Measurements from ENCODE around the gene ASMTL.
A peak's percentile ranks its signal among the peaks of the same experiment; 100 is the strongest.
"Not testable (repeated sequence)": the region's sequence is repeated elsewhere in the genome, so short reads cannot be mapped to it uniquely, and the experiment has no call there.

The ASMTL gene, protein sequence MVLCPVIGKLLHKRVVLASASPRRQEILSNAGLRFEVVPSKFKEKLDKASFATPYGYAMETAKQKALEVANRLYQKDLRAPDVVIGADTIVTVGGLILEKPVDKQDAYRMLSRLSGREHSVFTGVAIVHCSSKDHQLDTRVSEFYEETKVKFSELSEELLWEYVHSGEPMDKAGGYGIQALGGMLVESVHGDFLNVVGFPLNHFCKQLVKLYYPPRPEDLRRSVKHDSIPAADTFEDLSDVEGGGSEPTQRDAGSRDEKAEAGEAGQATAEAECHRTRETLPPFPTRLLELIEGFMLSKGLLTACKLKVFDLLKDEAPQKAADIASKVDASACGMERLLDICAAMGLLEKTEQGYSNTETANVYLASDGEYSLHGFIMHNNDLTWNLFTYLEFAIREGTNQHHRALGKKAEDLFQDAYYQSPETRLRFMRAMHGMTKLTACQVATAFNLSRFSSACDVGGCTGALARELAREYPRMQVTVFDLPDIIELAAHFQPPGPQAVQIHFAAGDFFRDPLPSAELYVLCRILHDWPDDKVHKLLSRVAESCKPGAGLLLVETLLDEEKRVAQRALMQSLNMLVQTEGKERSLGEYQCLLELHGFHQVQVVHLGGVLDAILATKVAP

GRCh38 chrX:1452516-1453394, at the start of gene ASMTL:
Gene ASMTL (minus strand): TSS chrX:1452909. CDS start chrX:1452840, 69 bp downstream.
- DNase-seq (ENCODE audit: low read depth in 2 of 2), result peak; percentile 100

GRCh38 chrX:1502241-1502640, 49.5 kb upstream of the ASMTL start:
- no peak for DNase-seq (ENCODE audit: low read depth in 2 of 2)

- DNase-seq (ENCODE audit: low read depth in 2 of 2), result no peak
These were observed 48.3 kb upstream of the ASMTL start for GRCh38 chrX:1500701-1501624.

DNA sequence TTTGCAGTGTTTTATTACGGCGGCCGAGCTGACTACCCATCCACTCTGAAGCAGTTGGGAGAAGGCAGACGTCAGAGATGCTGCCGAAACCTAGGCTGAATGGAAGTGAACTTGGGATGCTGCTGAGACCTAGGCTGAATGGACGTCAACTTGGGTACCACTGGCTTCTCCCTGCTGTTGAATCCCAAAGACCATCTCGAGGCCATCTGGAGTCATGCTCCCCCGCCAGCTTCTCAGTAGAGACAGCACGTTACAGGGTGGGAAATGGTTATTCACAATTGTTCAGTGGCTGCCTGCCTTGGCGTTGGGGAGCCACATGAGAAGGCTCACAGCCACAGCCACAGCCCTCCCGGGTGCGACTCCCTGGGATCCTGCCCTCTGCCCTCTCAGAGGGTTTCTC, 43.4 kb upstream of the ASMTL start:
- no peak for DNase-seq (ENCODE audit: low read depth in 2 of 2)

DNA sequence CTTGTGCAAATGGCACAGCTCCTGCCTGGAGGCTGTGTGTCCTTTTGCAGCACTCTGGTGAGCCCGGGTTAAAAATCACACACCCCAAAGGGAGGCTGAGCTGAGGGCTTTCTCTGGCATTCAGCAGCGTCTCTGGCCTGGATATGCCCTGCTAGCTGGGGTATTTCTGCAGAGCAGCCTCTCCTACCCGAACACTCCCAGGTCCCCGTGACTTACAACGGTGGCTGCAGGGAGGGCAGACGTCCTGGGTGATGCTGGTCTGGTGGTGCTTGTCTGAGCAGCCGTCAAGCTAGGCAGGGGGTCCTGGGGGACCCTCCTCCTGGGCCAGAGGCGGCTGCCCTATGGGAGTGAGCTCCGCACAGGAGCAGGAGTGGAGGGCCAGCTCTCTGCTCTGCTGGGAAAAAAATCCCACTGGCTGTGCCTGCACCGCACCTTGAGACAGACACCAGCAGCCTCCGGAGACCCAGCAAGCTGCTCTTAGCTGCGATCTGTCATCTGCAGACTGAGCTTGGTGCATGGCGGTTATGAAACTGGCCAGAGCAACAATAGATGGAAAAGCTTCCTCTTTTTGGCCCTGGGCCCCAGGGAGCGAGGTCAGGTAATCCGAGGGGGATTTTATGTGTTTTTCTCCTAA, 41.3 kb upstream of the ASMTL start:
- DNase-seq (ENCODE audit: low read depth in 2 of 2), result no peak

- no peak for DNase-seq (ENCODE audit: low read depth in 2 of 2)
These were observed 40.7 kb upstream of the ASMTL start for GRCh38 chrX:1493412-1493811.

- DNase-seq (ENCODE audit: low read depth in 2 of 2), result no peak
These were observed 39.8 kb upstream of the ASMTL start for GRCh38 chrX:1492421-1493012.

- no peak for DNase-seq (ENCODE audit: low read depth in 2 of 2)
These were observed 39.2 kb upstream of the ASMTL start for GRCh38 chrX:1491851-1492349.

GRCh38 chrX:1491248-1491647, 38.5 kb upstream of the ASMTL start:
- DNase-seq (ENCODE audit: low read depth in 2 of 2), result not testable (repeated sequence)

GRCh38 chrX:1490723-1491122, 38.0 kb upstream of the ASMTL start:
- not testable (repeated sequence) for DNase-seq (ENCODE audit: low read depth in 2 of 2)

GRCh38 chrX:1489354-1489753, 36.6 kb upstream of the ASMTL start:
- DNase-seq (ENCODE audit: low read depth in 2 of 2), result not testable (repeated sequence)

DNA sequence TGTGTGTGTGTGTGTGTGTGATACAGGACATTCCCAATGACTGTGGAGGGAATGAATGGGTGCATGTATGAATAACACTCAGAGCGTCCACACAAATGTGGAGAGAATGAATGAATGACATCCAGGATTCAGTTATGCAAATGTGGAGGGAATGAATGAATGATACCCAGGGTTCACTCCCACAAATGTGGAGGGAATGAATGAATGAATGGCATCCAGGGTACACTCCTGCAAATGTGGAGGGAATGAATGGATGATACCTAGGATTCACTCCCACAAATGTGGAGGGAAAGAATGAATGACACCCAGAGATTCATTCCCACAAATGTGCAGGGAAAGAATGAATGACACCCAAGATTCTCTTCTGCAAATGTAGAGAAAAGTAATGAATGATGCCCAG, 36.0 kb upstream of the ASMTL start:
- no peak for DNase-seq (ENCODE audit: low read depth in 2 of 2)

DNA sequence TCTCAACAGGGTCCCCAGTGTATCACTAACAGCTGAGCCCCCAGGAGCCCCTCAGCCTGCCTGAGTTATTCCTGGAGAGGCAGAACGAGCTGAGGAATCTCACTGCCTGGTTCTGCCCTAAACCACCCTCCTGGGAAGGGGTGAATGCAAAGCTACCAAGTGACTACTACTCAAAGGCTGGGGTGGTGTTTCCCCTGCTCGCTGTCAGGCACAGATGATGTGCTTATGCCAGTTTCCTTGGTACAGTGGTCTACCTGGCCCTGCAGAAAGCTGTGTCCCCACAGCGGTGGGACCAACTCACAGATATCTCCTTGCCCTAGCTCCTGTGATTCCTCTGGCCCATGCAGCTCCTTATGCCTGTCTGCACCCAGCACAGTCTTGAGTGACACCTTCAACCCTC, 35.4 kb upstream of the ASMTL start:
- DNase-seq (ENCODE audit: low read depth in 2 of 2), result no peak

GRCh38 chrX:1487401-1487800, 34.7 kb upstream of the ASMTL start:
- no peak for DNase-seq (ENCODE audit: low read depth in 2 of 2)

- no peak for DNase-seq (ENCODE audit: low read depth in 2 of 2)
These were observed 34.1 kb upstream of the ASMTL start for GRCh38 chrX:1486749-1487361.

- no peak for DNase-seq (ENCODE audit: low read depth in 2 of 2)
These were observed 33.5 kb upstream of the ASMTL start for GRCh38 chrX:1486177-1486576.

GRCh38 chrX:1485033-1485432, 32.3 kb upstream of the ASMTL start:
- no peak for DNase-seq (ENCODE audit: low read depth in 2 of 2)

DNA sequence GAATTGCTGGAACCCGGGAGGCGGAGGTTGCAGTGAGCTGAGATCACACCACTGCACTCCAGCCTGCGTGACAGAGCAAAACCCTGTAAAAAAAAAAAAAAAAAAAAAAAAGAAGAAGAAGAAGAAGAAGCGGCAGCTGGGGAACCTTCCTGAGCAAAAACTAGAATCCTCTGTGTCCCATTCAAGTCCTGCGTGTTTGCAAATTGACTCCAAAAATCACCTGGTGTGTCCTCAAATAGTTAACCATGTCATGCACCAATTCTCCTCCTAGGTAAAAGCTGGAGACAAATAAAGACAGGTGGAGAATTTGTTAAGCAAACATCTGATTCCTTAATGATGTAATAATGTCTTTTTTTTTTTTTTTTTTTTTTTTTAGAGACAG, 31.9 kb upstream of the ASMTL start:
- no peak for DNase-seq (ENCODE audit: low read depth in 2 of 2)

GRCh38 chrX:1483843-1484637, 31.3 kb upstream of the ASMTL start:
- DNase-seq (ENCODE audit: low read depth in 2 of 2), result no peak
